ENCODE data around the gene LMX1A.

- TF ChIP-seq CTCF (IDR thresholded peaks at IDR 0.05; ENCODE audit: low read depth, low read length) = no peak
- no peak for TF ChIP-seq POLR2A (IDR thresholded peaks at IDR 0.05; ENCODE audit: extremely low read depth, insufficient read length)
- no peak for TF ChIP-seq MAX (IDR thresholded peaks at IDR 0.05; ENCODE audit: low read depth, low read length)
- no peak for TF ChIP-seq MYC (IDR thresholded peaks at IDR 0.05; ENCODE audit: low read depth, low read length)
Observed at GRCh38 chr1:165317612-165318011, 38.9 kb downstream of the LMX1A start.

Measured in NB4 (cell line).